Inflammatory macrophage (primary cell): Measurements from ENCODE around the gene SPPL2C.

Experiments used
- DNase-seq, 2 donors: peaks; one replicate each; pipeline ENCODE4 v3.0.0-alpha.2; 2020 to 2022

Gene SPPL2C

DNA sequence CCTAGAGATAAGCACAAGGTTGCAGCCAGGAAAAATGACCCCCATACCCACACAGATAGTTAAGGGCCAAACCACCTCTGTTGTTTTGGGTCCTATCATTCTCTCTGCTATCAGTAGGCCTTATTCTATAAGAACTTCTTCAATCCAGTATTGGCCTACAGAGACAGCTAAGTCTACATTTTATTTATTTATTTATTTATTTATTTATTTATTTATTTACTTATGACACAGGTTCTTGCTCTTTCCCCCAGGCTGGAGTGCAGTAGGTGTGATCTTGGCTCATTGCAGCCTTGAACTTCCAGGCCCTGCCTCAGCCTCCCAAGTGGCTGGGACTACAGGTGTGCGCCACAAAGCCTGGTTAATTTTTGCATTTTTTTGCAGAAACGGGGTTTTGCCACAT, 42.2 kb downstream of the SPPL2C start:
- no peak for DNase-seq

DNA sequence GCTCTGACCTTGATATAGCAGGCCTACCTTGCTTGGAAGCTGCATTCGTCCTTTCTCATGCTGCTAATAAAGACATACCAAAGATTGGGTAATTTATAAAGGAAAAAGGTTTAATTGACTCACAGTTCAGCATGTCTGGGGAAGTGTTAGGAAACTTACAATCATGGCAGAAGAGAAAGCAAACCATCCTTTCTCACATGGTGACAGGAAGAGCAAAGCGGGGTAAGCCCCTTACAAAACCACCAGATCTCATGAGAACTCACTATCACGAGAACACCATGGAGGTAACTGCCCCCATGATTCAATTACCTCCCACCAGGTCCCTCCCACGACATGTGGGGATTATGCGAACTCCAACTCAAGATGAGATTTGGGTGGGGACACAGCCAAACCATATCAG, 43.7 kb downstream of the SPPL2C start:
- DNase-seq, result no peak

DNA sequence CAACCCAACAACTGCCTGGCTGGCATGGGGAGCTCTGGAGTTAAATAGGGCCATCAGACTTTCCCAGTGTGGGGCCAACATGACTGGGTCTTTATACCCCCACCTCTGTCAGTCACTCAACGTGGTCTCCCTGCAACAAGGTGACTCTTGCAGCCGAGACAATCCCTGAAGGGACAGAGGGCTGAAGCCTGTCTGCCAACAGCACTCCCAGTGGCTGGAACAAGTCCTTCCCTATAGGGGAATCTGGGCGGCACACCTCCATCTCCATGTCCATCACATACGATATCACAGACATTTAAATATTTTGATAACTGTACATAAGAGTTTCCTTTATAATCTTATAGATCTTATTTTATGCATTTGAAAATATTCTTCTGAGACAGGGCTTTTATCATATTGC, 44.9 kb downstream of the SPPL2C start:
- no peak for DNase-seq

DNA sequence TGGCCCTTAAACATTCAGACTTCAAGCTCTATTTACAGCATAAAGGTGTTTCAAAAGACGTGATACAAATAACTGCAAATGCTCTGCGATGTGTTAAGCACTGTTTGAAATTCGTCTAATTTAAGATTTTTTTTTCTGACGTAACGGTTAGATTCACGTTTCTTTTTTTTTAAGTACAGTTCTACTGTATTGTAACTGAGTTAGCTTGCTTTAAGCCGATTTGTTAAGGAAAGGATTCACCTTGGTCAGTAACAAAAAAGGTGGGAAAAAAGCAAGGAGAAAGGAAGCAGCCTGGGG, 49.0 kb downstream of the SPPL2C start:
- DNase-seq, result no peak

DNA sequence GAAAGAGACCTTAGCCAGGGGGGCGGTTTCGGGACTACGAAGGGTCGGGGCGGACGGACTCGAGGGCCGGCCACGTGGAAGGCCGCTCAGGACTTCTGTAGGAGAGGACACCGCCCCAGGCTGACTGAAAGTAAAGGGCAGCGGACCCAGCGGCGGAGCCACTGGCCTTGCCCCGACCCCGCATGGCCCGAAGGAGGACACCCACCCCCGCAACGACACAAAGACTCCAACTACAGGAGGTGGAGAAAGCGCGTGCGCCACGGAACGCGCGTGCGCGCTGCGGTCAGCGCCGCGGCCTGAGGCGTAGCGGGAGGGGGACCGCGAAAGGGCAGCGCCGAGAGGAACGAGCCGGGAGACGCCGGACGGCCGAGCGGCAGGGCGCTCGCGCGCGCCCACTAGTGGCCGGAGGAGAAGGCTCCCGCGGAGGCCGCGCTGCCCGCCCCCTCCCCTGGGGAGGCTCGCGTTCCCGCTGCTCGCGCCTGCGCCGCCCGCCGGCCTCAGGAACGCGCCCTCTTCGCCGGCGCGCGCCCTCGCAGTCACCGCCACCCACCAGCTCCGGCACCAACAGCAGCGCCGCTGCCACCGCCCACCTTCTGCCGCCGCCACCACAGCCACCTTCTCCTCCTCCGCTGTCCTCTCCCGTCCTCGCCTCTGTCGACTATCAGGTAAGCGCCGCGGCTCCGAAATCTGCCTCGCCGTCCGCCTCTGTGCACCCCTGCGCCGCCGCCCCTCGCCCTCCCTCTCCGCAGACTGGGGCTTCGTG, 49.5 kb downstream of the SPPL2C start, which contains the start of gene MAPT:
TSS of gene MAPT (plus strand) at position 533 of the 763 bp plus-strand sequence. CDS start 67,784 bp downstream, outside the sequence.
- peak; percentile 91 for DNase-seq

DNA sequence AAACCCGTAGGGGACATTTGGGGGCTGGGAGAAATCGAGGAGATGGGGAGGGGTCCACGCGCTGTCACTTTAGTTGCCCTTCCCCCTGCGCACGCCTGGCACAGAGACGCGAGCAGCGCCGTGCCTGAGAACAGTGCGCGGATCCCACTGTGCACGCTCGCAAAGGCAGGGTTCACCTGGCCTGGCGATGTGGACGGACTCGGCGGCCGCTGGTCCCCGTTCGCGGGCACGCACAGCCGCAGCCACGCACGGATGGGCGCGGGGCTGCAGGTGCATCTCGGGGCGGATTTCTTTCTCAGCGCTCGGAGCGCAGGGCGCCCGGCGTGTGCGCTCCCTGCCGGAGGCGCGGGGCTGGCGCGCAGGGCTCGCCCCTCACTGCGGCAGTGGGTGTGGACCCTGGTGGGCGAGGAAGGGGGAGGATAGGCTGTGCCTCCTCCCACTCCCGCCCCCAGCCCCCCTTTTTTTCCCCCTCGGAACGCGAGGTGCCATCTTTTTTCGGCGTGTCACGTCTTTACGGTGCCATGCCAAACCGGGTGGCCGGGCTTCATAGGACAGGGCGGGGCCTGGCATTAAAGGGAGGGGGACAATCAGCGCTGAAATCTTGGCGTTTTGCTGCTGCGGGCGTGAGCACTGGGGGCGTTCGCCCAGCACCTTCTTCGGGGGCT, 50.8 kb downstream of the SPPL2C start:
- no peak for DNase-seq

DNA sequence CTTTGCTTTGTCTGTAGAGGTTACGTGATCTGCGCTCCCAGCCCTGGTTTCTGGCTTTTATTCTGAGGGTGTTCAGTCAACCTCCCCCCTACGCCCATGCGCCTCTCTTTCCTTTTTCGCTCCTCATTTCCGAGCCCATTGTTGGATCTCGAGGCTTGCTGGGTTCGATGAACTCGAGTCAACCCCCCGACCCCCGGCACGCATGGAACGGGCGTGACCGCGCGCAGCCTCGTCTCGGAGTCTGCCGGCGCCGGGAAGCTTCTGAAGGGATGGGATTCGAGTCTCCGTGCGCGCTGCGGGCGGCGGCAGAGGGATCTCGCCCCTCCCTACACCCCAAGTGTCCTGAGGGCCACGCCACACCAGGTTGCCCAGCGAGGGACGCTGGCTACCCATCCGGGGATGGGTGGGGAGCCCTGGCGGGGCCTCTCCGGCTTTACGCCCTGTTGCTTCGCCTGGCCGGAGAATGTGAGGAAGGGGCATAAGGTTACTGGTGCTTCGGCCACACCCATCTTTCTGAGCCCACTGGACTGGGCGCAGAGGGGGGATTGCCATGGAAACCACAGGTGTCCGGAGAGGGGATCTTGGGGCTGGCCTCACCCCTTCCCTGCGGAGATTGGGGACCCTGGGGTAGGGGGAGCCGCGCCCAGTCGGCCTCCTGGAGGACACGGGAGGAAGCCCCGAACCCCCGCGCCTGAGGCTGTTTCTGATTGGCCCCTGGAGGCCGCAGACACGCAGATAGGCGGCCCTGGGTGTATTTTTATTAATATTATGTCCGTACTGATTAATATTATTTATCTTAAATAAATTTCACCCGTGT, 51.5 kb downstream of the SPPL2C start:
- DNase-seq, result no peak
